A375 (cell line): ENCODE results near the gene MINAR2. TPM values are rescaled to one million over a fixed set of nuclear protein-coding genes. Genes with fewer than 3 reads are reported as not detected.

Experiments
- total RNA-seq: library from RNA; depleted of rRNA; stranded (reverse); fragments of >200 nt; shearing (Covaris generic); gene quantifications from 2 replicates; pipeline ENCODE4 v1.2.3, GENCODE V29; 2014; rRNA removed

MINAR2 gene, protein sequence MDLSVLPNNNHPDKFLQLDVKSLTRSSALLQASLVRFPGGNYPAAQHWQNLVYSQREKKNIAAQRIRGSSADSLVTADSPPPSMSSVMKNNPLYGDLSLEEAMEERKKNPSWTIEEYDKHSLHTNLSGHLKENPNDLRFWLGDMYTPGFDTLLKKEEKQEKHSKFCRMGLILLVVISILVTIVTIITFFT
- total RNA-seq, result not detected in 2 replicates

DNA sequence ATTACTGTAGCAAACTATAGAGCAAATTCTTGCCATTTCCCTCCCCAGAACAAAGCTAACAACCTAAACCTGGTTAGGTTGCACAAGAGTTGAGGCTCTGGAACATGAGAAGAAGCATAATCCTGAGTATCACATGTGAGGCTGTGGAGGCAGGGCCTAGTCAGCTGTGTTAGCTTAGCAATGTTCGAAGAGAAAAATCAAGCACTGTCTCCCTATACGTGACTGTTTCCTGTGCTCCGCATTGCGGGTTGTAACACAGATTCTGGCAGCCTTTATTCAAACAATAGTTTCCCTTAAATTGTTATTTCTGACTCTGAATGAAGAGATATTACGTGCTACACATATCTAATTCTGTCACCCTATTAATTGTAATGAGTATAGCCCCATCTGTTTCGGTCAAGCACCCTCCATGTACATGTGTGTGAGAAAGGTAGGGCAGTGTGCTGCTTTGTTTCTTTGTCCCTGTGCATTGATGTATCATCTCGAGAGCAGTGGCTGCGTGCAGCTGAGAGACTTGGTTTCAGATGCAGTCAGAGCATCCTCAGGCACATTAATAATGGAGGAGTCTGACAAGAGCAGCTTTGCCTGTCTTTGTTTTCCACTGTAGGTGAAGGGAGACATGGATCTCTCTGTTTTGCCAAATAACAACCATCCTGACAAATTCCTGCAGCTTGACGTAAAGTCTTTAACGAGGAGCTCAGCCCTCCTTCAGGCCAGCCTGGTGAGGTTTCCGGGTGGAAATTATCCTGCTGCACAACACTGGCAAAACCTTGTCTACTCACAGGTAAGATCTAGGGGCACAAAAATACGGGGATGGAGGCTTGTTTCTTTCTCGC lies at the start of gene MINAR2:
TSS of gene MINAR2 (plus strand) at position 523 of the 836 bp plus-strand sequence. CDS start at position 620, 97 bp downstream.

Other genes with a start within 250 kb of the MINAR2 start
- gene CHSY3, start 156.4 kb downstream of the MINAR2 start, total RNA-seq, result 3.7 and 4.0 TPM in 2 replicates